ENCODE results near the gene SPATA2L. TPM values are rescaled to one million over a fixed set of nuclear protein-coding genes. Genes with fewer than 3 reads are reported as not detected.
"Not testable (repeated sequence)": the region's sequence is repeated elsewhere in the genome, so short reads cannot be mapped to it uniquely, and the experiment has no call there.

SPATA2L gene
- total RNA-seq, 3 donors from 2014 or later, result 13.6 to 16.4 (median 14.3) TPM

DNA sequence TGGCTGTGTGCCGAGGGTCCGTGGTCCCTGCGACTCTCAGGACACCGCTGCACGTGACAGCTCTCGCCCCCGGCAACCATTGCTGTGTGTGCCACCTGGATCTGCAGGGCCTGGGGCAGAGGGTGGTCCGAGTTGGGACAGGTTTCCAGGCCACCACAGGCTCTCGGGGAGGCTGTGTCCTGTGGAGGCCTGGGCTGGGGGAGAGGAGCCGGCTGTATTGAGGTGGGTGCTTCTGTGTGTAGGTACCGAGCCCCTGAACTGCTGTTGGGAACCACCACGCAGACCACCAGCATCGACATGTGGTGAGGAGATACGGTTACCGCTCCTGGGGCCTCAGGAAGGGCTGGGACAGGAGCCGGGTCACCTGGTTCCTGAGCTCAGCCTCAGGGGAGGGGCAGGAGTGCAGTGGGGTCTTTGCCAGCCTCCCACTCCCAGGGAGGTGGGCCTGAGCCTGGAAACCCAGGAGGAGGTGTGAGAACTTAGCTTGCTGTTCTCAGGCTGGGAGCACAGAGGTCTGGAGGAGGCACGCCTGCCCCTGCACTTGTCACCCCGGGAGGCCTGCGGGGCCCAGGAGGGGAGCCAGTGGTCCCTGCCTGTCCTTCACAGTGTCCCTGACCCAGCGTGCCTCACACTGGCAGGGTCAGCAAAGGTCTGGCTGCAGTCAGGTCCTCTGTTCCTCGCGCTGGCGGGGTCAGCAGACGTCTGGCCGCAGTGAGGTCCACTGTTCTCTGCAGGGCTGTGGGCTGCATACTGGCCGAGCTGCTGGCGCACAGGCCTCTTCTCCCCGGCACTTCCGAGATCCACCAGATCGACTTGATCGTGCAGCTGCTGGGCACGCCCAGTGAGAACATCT is 7.3 kb downstream of the SPATA2L start:
- H3K36me3 Mint-ChIP-seq (ENCODE audit: insufficient read depth), result peaks cover 11% of the 10 kb centered on the region
- H3K4me1 Mint-ChIP-seq (ENCODE audit: low read depth), result peaks cover 9% of the 10 kb centered on the region
- ATAC-seq, result no peak
- no peak overlapping the region for H3K4me3 Mint-ChIP-seq
- H3K27me3 Mint-ChIP-seq (ENCODE audit: low read depth), result no peaks in the 10 kb centered on the region
- no peaks in the 10 kb centered on the region for H3K9me3 Mint-ChIP-seq
- no peak for DNase-seq

DNA sequence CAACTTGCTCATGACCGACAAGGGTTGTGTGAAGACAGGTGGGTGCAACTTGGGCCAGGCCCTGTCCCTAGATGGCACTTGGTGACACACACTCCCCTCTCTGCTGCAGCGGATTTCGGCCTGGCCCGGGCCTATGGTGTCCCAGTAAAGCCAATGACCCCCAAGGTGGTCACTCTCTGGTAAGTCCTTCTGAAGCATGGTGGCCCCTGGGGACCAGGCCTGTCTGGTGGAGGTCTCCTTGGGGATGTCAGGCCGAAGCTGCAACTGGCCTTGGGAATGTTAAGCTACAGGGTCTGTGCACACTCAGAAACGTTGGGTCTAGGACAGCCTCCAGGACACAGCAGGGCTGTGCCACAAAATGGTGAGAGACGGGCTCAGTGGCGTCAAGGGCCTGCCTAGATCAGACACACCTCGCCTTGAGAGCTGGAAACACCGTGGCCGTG is 8.2 kb downstream of the SPATA2L start:
- Mint-ChIP-seq H3K4me3 (no peak overlapping the region), H3K36me3 (ENCODE audit: insufficient read depth) (peaks cover 11% of the 10 kb centered on the region), H3K27me3 (ENCODE audit: low read depth) (no peaks in the 10 kb centered on the region), H3K9me3 (no peaks in the 10 kb centered on the region), H3K4me1 (ENCODE audit: low read depth) (peaks cover 6% of the 10 kb centered on the region)
- ATAC-seq (no peak), DNase-seq (no peak)

DNA sequence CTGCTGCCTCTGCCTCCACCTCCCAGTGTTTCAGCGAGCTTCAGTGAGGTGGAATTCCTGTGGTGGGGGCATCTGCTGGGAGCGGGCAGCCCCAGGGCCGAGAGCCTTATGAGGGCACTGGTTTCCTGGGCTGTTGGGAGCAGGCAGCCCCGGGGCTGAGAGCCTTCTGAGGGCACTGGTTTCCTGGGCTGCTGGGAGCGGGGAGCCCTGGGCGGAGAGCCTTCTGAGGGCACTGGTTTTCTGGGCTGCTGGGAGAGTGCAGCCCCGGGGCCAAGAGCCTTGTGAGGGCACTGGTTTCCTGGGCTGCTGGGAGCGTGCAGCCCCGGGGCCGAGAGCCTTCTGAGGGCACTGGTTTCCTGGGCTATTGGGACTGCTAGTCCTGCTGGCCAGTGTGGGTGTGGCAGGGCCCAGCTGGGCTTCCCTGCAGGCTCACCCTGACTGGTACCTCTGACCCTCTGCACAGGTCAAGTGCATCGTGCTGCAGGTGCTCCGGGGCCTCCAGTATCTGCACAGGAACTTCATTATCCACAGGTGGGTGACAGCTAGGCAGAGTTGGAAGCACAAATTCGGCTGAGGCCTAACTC is 9.4 kb downstream of the SPATA2L start:
- Mint-ChIP-seq H3K4me3 (no peak overlapping the region), H3K36me3 (ENCODE audit: insufficient read depth) (peaks cover 11% of the 10 kb centered on the region), H3K27me3 (ENCODE audit: low read depth) (no peaks in the 10 kb centered on the region), H3K4me1 (ENCODE audit: low read depth) (peaks cover 12% of the 10 kb centered on the region), H3K9me3 (no peaks in the 10 kb centered on the region)
- DNase-seq (no peak), ATAC-seq (no peak)

DNA sequence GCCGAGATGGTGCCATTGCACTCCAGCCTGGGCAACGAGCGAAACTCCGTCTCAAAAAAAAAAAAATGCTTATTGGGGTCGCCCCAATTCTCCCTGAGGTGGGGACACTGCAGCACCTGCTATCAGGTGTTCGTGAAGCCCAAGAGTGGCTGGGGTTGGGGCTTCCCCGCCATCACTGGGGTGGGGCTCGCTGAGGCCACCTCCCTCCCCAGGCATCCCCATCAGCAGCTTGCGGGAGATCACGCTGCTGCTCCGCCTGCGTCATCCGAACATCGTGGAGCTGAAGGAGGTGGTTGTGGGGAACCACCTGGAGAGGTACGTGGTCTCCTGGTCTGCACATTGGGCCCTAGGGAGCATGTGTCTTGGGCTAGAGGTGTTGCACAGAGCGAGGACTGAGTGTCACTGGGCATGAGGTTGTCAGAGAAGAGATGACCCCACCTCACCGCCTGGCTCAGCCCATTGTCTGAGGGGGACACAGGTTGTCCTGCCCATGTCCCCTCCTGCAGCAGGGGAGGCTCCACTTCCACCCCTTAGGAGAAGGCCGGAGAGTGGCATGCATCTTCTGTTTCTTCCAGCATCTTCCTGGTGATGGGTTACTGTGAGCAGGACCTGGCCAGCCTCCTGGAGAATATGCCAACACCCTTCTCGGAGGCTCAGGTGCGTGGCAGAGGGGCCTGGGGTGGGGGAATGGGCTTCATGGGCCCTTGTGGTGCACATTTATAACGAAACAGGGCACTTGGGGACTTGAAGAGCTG is 10.1 kb downstream of the SPATA2L start:
- ATAC-seq (no peak), DNase-seq (no peak)
- peaks cover 11% of the 10 kb centered on the region for H3K36me3 Mint-ChIP-seq (ENCODE audit: insufficient read depth)
- H3K4me1 Mint-ChIP-seq (ENCODE audit: low read depth), result peaks cover 9% of the 10 kb centered on the region
- H3K27me3 Mint-ChIP-seq (ENCODE audit: low read depth), result no peaks in the 10 kb centered on the region
- no peak overlapping the region for H3K4me3 Mint-ChIP-seq
- no peaks in the 10 kb centered on the region for H3K9me3 Mint-ChIP-seq

DNA sequence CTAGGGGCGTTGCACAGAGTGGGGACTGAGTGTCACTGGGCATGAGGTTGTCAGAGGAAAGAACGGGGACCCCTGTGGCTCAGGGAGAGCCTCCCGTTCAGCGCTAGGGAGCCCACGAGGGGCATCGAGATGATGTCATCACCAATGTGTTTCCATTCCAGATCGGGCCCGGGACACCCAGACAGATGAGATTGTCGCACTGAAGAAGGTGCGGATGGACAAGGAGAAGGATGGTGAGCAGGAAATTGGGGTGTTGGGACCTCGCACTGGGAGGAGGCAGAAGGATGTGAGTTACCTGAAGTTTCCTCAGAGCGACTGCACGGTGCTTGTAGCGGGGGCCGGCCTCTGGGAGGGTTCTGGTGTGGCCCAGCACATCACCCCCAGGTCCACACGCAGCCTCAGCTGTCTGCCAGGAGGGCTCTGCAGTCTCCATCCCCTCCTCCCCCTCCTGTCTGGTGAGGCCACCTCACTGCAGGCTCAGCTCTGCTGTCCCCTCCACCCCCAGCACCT is 11.1 kb downstream of the SPATA2L start:
- ATAC-seq (no peak), DNase-seq (no peak)
- peaks cover 9% of the 10 kb centered on the region for H3K4me1 Mint-ChIP-seq (ENCODE audit: low read depth)
- no peak overlapping the region for H3K4me3 Mint-ChIP-seq
- no peaks in the 10 kb centered on the region for H3K9me3 Mint-ChIP-seq
- peaks cover 11% of the 10 kb centered on the region for H3K36me3 Mint-ChIP-seq (ENCODE audit: insufficient read depth)
- H3K27me3 Mint-ChIP-seq (ENCODE audit: low read depth), result no peaks in the 10 kb centered on the region

DNA sequence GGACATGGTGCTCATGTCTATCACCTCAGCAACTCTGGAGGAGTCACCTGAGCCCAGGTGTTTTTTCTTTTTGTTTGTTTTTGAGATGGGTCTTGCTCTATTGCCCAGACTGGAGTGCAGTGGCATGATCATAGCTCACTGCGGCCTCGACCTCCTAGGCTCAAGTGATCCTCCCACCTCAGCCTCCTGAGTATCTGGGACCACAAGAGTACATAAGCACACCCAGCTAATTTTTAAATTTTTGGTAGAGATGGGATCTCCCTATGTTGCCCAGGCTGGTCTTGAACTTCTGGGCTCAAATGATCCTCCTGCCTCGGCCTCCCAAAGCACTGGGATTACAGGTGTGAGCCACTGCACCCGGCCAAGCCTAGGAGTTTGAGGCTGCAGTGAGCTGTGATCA is 11.9 kb downstream of the SPATA2L start:
- peaks cover 11% of the 10 kb centered on the region for H3K36me3 Mint-ChIP-seq (ENCODE audit: insufficient read depth)
- not testable (repeated sequence) for H3K4me1 Mint-ChIP-seq (ENCODE audit: low read depth); DNase-seq; H3K4me3 Mint-ChIP-seq; H3K27me3 Mint-ChIP-seq (ENCODE audit: low read depth); ATAC-seq; H3K9me3 Mint-ChIP-seq

DNA sequence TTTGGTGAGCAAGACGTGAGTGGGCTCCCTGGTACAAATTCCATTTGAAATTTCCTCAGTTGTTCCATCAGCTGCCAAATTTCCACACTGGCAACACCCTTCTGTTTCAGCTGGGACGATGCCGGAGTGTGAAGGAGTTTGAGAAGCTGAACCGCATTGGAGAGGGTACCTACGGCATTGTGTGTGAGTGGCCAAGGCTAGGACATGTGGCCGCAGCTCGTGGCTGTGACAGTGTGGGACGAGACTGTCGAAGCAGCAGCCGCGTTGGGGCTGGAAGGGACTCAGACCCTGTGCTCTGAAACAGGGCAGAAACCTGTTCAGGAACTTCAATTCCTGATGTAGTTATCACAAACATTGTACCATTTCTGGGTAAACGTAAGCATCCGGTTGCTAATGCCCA is 12.4 kb downstream of the SPATA2L start:
- no peaks in the 10 kb centered on the region for H3K27me3 Mint-ChIP-seq (ENCODE audit: low read depth)
- peaks cover 9% of the 10 kb centered on the region for H3K4me1 Mint-ChIP-seq (ENCODE audit: low read depth)
- H3K4me3 Mint-ChIP-seq, result no peak overlapping the region
- ATAC-seq (no peak), DNase-seq (no peak)
- H3K9me3 Mint-ChIP-seq, result no peaks in the 10 kb centered on the region
- peaks cover 11% of the 10 kb centered on the region for H3K36me3 Mint-ChIP-seq (ENCODE audit: insufficient read depth)

DNA sequence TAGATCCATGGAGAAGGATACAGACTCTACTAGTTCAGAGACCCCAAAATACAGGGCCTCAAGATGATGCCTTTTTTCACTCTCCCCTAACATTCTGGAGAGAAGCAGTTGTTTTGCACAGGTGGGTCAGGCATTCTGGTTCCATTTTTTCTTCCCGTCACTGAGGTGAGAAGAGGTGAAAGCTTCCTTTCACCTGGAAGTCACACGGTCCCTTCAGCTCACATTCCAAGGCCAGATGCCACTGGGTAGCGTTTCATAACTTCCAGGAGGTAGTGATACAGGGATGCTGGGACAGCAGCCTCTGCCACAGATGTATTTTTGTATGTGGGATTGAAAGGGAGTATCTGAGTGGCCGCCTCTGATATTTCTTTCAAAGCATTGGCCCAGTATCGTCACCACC is 13.1 kb downstream of the SPATA2L start:
- DNase-seq (no peak), ATAC-seq (no peak)
- no peaks in the 10 kb centered on the region for H3K9me3 Mint-ChIP-seq
- no peaks in the 10 kb centered on the region for H3K27me3 Mint-ChIP-seq (ENCODE audit: low read depth)
- peaks cover 9% of the 10 kb centered on the region for H3K4me1 Mint-ChIP-seq (ENCODE audit: low read depth)
- peaks cover 8% of the 10 kb centered on the region for H3K36me3 Mint-ChIP-seq (ENCODE audit: insufficient read depth)
- H3K4me3 Mint-ChIP-seq, result peak overlapping the region; percentile 90

DNA sequence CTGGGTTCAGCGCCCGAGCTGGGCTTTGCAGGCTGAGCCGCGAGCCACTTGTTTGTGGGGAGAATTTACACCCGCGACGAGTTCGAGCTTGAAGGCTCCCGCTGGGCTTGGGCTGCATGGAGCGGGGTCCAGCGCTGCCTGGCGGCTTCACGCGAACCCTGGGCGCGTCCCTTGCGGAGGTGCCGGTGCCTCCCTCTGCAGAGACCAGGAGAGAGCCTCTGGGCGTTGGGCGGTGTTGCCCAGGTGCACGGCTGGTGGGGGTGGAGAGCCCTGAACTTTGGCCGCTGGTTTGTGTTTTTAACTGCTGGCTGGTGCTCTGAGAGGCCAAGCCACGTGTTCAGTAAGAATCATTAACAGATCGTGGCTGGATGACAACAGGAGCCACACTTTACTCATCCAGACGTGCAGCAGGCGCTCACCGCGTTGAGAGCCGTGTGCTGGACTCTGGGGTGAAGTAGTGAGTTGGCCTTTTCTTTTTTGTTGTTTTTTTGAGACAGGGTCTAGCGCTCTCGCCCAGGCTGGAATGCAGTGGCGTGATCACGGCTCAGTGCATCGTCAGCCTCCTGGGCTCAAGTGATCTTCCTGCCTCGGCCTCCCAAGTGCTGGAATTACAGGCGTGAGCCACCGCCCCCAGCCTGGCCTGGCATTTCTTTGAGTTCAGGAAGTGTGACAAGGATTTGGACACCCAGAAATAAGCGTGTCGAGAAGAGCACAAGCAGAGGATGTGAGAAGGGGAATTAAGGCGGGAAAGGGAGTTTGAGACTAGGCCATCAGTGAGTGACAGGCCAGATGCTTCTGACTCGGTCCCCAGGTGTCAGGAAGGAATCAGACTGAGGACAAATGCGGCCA is 14.2 kb downstream of the SPATA2L start:
- ATAC-seq (peak; percentile 26 to 44), DNase-seq (no peak)
- H3K9me3 Mint-ChIP-seq, result no peaks in the 10 kb centered on the region
- H3K36me3 Mint-ChIP-seq (ENCODE audit: insufficient read depth), result peaks cover 6% of the 10 kb centered on the region
- H3K4me1 Mint-ChIP-seq (ENCODE audit: low read depth), result peaks cover 9% of the 10 kb centered on the region
- no peaks in the 10 kb centered on the region for H3K27me3 Mint-ChIP-seq (ENCODE audit: low read depth)
- H3K4me3 Mint-ChIP-seq, result peak overlapping the region; percentile 90

DNA sequence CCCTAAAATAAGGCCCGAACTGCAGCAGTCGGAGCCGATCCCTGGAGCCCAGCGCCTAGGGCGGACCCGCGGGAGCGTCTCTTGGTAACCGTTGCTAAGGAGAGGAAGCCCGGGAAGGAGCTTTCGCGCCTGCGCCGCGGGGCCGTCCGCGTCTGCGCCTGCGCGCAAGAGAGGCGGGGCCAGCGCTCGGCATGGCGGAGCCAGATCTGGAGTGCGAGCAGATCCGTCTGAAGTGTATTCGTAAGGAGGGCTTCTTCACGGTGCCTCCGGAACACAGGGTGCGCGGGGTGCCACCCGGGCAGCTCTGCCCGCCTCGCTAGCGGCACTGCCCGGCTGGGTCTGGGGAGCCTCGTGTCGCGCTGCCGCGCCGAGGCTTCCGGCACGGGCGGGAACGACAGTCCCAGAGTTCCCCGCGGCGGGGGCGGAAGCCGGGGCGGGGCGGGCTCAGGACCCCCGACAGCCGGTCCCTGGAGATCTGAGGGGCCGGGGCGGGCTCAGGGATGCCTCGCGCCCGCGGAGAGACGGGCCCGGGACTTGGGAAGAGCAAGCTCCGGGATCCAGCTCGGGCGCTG is 14.9 kb downstream of the SPATA2L start, which contains the start of gene CDK10:
CDK10 (plus strand) TSS at position 170 of the 572 bp plus-strand sequence; CDS start at position 192, 22 bp downstream.
- Mint-ChIP-seq H3K9me3 (no peaks in the 10 kb centered on the region), H3K36me3 (ENCODE audit: insufficient read depth) (peaks cover 6% of the 10 kb centered on the region), H3K4me3 (peak within 1 kb of the TSS; percentile 90), H3K4me1 (ENCODE audit: low read depth) (peaks cover 9% of the 10 kb centered on the region), H3K27me3 (ENCODE audit: low read depth) (no peaks in the 10 kb centered on the region)
- DNase-seq (peak; percentile 86), ATAC-seq (peak; percentile 94)

DNA sequence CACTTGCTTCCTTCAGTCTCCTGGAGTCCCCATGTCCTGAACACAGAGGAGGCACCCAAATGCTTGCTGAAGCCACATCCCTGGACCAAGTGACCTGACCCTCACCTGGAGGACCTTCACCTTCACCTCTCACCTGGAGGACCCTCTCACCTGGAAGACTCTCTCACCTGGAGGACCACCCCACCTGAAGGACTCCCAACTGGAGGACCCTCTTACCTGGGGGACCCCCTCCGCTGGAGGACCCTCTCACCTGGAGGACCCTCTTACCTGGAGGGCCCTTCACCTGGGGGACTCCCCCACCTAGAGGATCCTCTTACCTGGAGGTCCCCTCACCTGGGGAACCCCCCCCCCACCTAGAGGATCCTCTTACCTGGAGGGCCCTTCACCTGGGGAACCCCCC is 15.6 kb downstream of the SPATA2L start:
- no peak for ATAC-seq
- H3K4me1 Mint-ChIP-seq (ENCODE audit: low read depth), result peaks cover 9% of the 10 kb centered on the region
- no peak for DNase-seq
- H3K36me3 Mint-ChIP-seq (ENCODE audit: insufficient read depth), result peaks cover 6% of the 10 kb centered on the region
- no peaks in the 10 kb centered on the region for H3K27me3 Mint-ChIP-seq (ENCODE audit: low read depth)
- H3K9me3 Mint-ChIP-seq, result no peaks in the 10 kb centered on the region
- peak overlapping the region; percentile 62 for H3K4me3 Mint-ChIP-seq

DNA sequence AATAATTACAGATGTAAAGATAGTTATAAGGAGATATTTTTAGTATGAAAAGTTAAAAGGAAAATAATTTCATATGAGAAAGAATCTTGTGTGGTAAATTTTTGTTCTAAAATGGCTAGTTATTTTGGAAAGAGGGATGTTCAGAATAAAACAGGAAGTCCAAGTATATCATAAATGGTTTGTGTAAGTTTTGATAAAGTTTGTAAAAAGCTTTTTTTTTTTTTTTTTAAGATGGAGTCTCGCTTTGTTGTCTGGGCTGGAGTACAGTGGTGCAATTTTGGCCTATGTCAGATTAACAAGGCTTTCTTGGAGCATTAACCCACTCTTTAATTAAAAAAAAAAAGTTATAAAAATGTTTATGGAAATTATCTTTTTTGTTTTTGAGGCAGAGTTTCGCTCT is 23.2 kb downstream of the SPATA2L start:
- H3K9me3 Mint-ChIP-seq, result no peaks in the 10 kb centered on the region
- H3K27me3 Mint-ChIP-seq (ENCODE audit: low read depth), result no peaks in the 10 kb centered on the region
- DNase-seq, result no peak
- H3K4me1 Mint-ChIP-seq (ENCODE audit: low read depth), result no peaks in the 10 kb centered on the region
- no peaks in the 10 kb centered on the region for H3K36me3 Mint-ChIP-seq (ENCODE audit: insufficient read depth)
- no peak for ATAC-seq
- no peak overlapping the region for H3K4me3 Mint-ChIP-seq

DNA sequence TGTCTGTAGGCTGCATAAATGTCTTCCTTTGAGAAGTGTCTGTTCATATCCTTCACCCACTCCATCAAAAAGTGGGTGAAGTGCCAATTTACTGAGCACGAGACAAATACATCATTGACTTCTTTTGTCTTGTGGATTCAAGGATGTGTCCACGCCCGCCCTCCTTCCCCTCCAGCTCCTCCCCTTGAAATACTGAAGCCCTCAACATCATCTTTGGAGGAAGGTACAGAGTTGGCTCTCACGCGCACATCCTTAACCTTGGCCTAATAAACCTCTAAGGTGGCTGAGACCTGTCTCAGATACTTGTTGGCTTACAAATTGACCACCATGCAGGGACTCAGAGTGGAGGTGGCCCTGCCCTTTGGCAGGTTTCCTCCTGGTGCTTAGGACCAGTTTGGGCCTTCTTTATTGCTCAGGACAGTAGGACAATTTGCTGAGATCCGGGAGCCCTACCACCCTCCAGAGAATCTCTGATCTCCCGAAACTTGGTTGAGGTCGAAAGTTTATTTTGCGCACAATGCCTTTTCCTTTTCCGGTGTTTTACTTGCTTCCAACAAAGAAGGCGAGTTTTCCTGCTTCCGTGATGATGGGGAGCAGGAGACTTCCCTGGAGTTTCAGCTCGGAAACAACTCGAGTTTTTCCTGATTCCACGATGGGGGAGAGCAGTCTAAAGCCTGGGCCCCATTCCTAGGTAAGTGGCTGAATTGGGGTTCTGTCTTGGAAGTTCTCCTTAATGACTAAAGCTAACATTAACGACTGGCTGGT is 29.1 kb downstream of the SPATA2L start:
- Mint-ChIP-seq H3K4me1 (ENCODE audit: low read depth) (peaks cover 3% of the 10 kb centered on the region), H3K36me3 (ENCODE audit: insufficient read depth) (no peaks in the 10 kb centered on the region), H3K27me3 (ENCODE audit: low read depth) (no peaks in the 10 kb centered on the region), H3K4me3 (no peak overlapping the region), H3K9me3 (no peaks in the 10 kb centered on the region)
- DNase-seq (no peak), ATAC-seq (no peak)
